PFSK-1 (cell line): ENCODE data around the gene VWA3B.

Experiments used
- FOXP2 ChIP-seq: optimal IDR thresholded peaks from 2 replicates; pipeline ENCODE3; 2011; ENCODE audit warnings: borderline replicate concordance, control low read depth, inconsistent platforms; ENCODE audit not compliant: insufficient read depth; ENCODE audit errors: extremely low read length, extremely low read depth
- POLR2AphosphoS5 ChIP-seq: IDR thresholded peaks from 2 replicates; pipeline ENCODE4 v1.6.1; 2012; ENCODE audit warnings: low read depth, mild to moderate bottlenecking, control low read depth, low read length, moderate library complexity
- SIN3A ChIP-seq: IDR thresholded peaks from 2 replicates; pipeline ENCODE4 v1.6.1; 2012; ENCODE audit warnings: mild to moderate bottlenecking, low read length, moderate library complexity, borderline replicate concordance; ENCODE audit not compliant: insufficient read depth
- TAF1 ChIP-seq: IDR thresholded peaks from 2 replicates; pipeline ENCODE4 v1.6.1; 2012; ENCODE audit warnings: low read length, control low read depth, borderline replicate concordance; ENCODE audit not compliant: insufficient read depth
- TF ChIP-seq, protein P1 (sequence below), 2 experiments: IDR thresholded peaks; 2 replicates each; pipeline versions ENCODE4 v1.6.1 to v1.8.0; 2011 to 2012; ENCODE audit warnings: low read depth in 2 of 2, low read length in 2 of 2, control low read depth in 1 of 2, inconsistent platforms in 1 of 2, mild to moderate bottlenecking in 1 of 2, moderate library complexity in 1 of 2; ENCODE audit not compliant: insufficient read depth in 1 of 2

DNA sequence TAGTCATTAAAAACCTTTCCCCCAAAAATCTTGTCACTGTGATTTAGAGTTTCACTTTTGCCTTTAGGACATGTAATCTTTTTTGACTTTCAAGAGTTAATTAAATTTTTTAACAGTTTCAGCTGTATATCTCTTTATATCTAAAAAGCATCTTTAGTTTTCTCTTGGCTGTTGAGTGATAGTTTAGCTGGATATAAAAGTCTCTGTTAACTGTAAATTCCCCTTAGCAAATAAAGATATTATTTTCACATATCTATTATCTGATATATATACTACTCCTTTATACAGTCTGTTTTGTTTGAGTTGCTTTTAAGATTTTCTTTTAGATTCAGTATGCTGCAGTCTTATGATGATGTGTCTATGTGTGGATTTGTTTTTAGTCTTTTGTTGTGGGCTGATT lies 160.4 kb downstream of the VWA3B start:
- TF ChIP-seq, protein P1, sequence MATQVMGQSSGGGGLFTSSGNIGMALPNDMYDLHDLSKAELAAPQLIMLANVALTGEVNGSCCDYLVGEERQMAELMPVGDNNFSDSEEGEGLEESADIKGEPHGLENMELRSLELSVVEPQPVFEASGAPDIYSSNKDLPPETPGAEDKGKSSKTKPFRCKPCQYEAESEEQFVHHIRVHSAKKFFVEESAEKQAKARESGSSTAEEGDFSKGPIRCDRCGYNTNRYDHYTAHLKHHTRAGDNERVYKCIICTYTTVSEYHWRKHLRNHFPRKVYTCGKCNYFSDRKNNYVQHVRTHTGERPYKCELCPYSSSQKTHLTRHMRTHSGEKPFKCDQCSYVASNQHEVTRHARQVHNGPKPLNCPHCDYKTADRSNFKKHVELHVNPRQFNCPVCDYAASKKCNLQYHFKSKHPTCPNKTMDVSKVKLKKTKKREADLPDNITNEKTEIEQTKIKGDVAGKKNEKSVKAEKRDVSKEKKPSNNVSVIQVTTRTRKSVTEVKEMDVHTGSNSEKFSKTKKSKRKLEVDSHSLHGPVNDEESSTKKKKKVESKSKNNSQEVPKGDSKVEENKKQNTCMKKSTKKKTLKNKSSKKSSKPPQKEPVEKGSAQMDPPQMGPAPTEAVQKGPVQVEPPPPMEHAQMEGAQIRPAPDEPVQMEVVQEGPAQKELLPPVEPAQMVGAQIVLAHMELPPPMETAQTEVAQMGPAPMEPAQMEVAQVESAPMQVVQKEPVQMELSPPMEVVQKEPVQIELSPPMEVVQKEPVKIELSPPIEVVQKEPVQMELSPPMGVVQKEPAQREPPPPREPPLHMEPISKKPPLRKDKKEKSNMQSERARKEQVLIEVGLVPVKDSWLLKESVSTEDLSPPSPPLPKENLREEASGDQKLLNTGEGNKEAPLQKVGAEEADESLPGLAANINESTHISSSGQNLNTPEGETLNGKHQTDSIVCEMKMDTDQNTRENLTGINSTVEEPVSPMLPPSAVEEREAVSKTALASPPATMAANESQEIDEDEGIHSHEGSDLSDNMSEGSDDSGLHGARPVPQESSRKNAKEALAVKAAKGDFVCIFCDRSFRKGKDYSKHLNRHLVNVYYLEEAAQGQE (IDR thresholded peaks at IDR 0.05; ENCODE audit: insufficient read depth in 1 of 2, low read depth in 2 of 2, low read length in 2 of 2): no peak
- TF ChIP-seq TAF1 (no peak), SIN3A (no peak), POLR2AphosphoS5 (no peak), FOXP2 (no peak)
